K562 (cell line): Measurements from ENCODE around the gene CD48. TPM values are rescaled to one million over a fixed set of nuclear protein-coding genes. Genes with fewer than 3 reads are reported as not detected.
A peak's percentile ranks its signal among the peaks of the same experiment; 100 is the strongest.

Source experiments
- CCNT2 ChIP-seq: IDR thresholded peaks from 2 replicates; pipeline ENCODE4 v1.6.1; 2011; ENCODE audit warnings: borderline replicate concordance, low read depth, mild to moderate bottlenecking, moderate library complexity, mixed read lengths, low read length; ENCODE audit not compliant: insufficient read length; ENCODE audit errors: extremely low read depth
- FOXA3 ChIP-seq, 2 experiments: fragments of 450-650 bp in 1 of 2; sonication (generic) in 1 of 2; formaldehyde crosslinking; IDR thresholded peaks in 1 of 2; conservative IDR thresholded peaks in 1 of 2; 2 replicates each; pipeline versions ENCODE4 v1.4.0 to v1.8.0; 2020 to 2022; ENCODE audit warnings: mild to moderate bottlenecking in 2 of 2, missing genetic modification reagents in 1 of 2
- GABPB2 ChIP-seq: fragments of 250-450 bp; sonication (Bioruptor Pico); conservative IDR thresholded peaks from 2 replicates; pipeline ENCODE4 v1.5.1; 2021; ENCODE audit warnings: mild to moderate bottlenecking
- GTF2E2 ChIP-seq: fragments of 200-800 bp; sonication (Bioruptor generic); IDR thresholded peaks from 2 replicates; pipeline ENCODE4 v1.6.1; 2016; ENCODE audit warnings: missing genetic modification characterization, missing compliant biosample characterization
- HMGN3 ChIP-seq: IDR thresholded peaks from 2 replicates; pipeline ENCODE4 v1.6.1; 2011; ENCODE audit warnings: borderline replicate concordance, low read depth, mild to moderate bottlenecking, mixed read lengths, low read length; ENCODE audit not compliant: insufficient read length; ENCODE audit errors: extremely low read depth
- MEIS2 ChIP-seq: fragments of 450-650 bp; IDR thresholded peaks from 2 replicates; pipeline ENCODE4 v1.6.1; 2014; ENCODE audit warnings: mild to moderate bottlenecking; ENCODE audit not compliant: partially characterized antibody
- MYC ChIP-seq, 2 experiments: fragments of 250-450 bp in 1 of 2; sonication (Bioruptor Pico) in 1 of 2; IDR thresholded peaks; 2 replicates each; pipeline versions ENCODE4 v1.5.1 to v1.6.1; 2012 to 2021; ENCODE audit warnings: low read depth in 2 of 2, borderline replicate concordance in 1 of 2, improper control_type of control experiment in 1 of 2, low read length in 1 of 2, mild to moderate bottlenecking in 1 of 2, moderate library complexity in 1 of 2
- RBFOX2 ChIP-seq: fragments of 200-400 bp; formaldehyde crosslinking; IDR thresholded peaks from 2 replicates; pipeline ENCODE4 v1.6.1; 2017; ENCODE audit warnings: low read depth, mild to moderate bottlenecking, low read length, moderate library complexity
- U2AF2 ChIP-seq: fragments of 200-400 bp; formaldehyde crosslinking; optimal IDR thresholded peaks from 2 replicates; pipeline ENCODE3; 2017; ENCODE audit warnings: low read depth, mild to moderate bottlenecking, low read length
- polyA plus RNA-seq, 8 experiments: library from polyadenylated mRNA; depleted of rRNA in 4 of 8; stranded (reverse) in 5 of 8; unstranded in 3 of 8; fragments of >200 nt; fragmentation: Nextera tagmentation in 2 of 8; fragmentation: Illumina TruSeq in 1 of 8; extraction: Ambion mirVana in 2 of 8; extraction: Trizol in 1 of 8; gene quantifications; 2 replicates each; pipeline versions ENCODE4 v1.2.1 to v1.2.3, GENCODE V29; 2011 to 2014; ENCODE audit warnings: inconsistent platforms in 1 of 8, missing spikeins in 1 of 8
- total RNA-seq, 7 experiments: library from RNA; depleted of rRNA in 6 of 7; stranded (reverse); fragments of >200 nt in 6 of 7; fragmentation: Illumina TruSeq in 2 of 7; extraction: Trizol in 2 of 7; gene quantifications; 2 replicates each; pipeline versions ENCODE4 v1.2.1 to v1.2.3, GENCODE V29; 2011 to 2021; ENCODE audit warnings: low replicate concordance in 1 of 7
- TF ChIP-seq, protein P1 (sequence below), 2 experiments: IDR thresholded peaks in 1 of 2; conservative IDR thresholded peaks in 1 of 2; 2 replicates each; pipeline ENCODE4 v1.6.1; 2016; ENCODE audit warnings: low read depth in 2 of 2, mild to moderate bottlenecking in 1 of 2, missing compliant biosample characterization in 1 of 2, missing genetic modification characterization in 1 of 2, moderate library complexity in 1 of 2

CD48 gene
- total and polyA plus RNA-seq, 9 of the 15 experiments (the other 6 are each of a cell fraction or from before 2014, with no cell fraction given) = 0.10 to 0.42 (median 0.29) TPM; not detected in 3

DNA sequence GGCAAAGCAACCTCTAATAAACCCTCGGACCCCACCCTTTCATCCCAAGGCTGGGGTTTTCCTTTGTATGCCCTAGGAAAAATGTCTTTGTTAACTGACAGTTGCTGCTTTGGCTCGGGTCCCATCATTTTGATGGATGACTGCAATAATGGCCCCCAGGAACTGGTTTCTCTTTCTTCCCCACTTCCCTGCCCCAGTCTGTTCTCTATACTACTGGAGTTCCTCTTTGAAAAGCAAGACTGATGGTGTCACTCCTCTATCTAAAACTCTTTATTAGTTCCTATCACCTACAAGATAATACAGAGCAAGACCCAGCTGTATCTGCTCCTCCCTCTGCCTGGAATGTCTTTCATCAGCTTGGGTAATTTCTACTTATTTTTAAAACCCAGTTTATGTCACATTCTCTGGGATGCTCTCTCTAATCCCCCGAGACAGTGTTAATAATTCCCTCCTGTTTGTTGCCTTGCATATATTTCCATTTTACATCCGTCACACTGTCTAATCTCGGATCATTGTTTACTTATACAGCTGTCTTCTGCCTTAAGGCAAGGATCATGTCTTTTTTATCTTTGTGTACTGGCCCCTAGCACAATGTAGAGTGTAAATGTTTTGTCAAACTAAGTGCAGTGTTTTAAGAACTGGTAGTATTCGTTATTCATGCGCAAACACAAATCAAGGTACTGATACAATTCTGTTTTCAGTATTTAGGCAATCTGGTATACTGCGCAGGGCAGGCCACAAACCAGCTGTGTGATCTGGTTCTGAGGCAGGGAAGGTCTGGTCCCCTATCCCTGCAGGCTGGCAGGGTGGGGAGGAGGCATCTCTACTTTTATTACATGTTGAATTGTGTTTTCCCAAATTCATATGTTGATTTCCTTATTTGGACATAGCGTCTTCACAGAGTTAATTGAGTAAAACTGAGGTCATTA is 80.8 kb downstream of the CD48 start (continued):
- TF ChIP-seq, protein P1, sequence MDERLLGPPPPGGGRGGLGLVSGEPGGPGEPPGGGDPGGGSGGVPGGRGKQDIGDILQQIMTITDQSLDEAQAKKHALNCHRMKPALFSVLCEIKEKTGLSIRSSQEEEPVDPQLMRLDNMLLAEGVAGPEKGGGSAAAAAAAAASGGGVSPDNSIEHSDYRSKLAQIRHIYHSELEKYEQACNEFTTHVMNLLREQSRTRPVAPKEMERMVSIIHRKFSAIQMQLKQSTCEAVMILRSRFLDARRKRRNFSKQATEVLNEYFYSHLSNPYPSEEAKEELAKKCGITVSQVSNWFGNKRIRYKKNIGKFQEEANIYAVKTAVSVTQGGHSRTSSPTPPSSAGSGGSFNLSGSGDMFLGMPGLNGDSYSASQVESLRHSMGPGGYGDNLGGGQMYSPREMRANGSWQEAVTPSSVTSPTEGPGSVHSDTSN (CRISPR knock-in tag; IDR thresholded peaks at IDR 0.05; ENCODE audit: low read depth) = no peak
- TF ChIP-seq, protein P1 (tag; conservative IDR thresholded peaks at IDR 0.05; ENCODE audit: low read depth) = peak; percentile 82
- TF ChIP-seq RBFOX2 = no peak
- TF ChIP-seq CCNT2 = no peak
- no peak for TF ChIP-seq GABPB2 (CRISPR knock-in tag)
- no peak for TF ChIP-seq HMGN3
- no peak for TF ChIP-seq MYC (IDR thresholded peaks at IDR 0.05; ENCODE audit: low read depth, low read length)
- no peak for TF ChIP-seq MYC (CRISPR knock-in tag; IDR thresholded peaks at IDR 0.05; ENCODE audit: borderline replicate concordance, low read depth)
- TF ChIP-seq GTF2E2 = no peak
- peak in 1 of 2 experiments; percentile 67; a peak in 2 of 4 replicates for TF ChIP-seq FOXA3 (CRISPR knock-in tag; conservative IDR thresholded peaks at IDR 0.05 in 1 of 2, IDR thresholded peaks at IDR 0.05 in 1 of 2)
- TF ChIP-seq MEIS2 = peak; percentile 62
- no peak for TF ChIP-seq U2AF2
